Colon (tissue), 2 donors: ENCODE results near the gene TCF12.
"Not testable (repeated sequence)": the region's sequence is repeated elsewhere in the genome, so short reads cannot be mapped to it uniquely, and the experiment has no call there.

Experiments
- FAIRE-seq: peaks from 2 replicates; lab custom pipeline; 2012; peaks lifted over from hg19 to GRCh38; lab: Jason Lieb, UNC
- donor health status: control.
- donor health status: control.

Gene TCF12

DNA sequence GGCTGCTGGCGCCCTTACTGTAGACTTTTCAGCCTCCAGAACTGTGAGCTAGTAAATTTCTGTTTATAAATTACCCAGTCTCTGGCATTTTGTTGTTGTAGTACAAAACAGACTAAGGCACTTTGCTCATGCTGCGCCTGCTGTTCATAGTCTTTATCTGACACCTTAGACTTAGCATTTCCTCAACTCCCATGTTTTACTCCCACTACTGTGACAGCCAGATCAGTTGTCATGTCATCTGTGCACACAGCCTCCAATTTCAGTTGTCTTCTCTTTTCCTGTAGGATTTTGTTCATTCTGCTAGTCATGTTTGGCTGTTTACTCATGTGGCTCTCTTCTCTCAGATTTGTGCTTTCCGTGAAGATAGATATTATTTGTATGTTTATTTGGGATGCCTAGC is 62.0 kb downstream of the TCF12 start:
- no peak for FAIRE-seq

DNA sequence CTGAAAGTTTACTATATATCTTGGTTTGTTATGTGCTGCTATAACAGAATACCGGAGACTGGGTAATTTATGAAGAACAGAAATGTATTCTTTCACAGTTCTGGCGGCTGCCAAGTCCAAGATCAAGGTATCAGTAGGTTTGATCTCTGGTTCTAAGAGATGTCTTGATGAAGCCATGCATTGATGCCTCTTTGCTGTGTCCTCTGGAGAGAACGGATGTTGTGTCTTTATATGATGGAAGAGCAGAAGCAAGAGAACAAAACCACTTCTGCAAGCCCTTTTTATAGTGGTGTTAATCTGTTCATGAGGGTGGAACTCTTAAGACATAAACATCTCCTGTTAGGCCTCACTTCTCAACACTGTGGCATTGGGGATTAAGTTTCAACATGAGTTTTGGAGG is 62.7 kb downstream of the TCF12 start:
- FAIRE-seq, result no peak

- FAIRE-seq, result no peak
These were observed 64.5 kb downstream of the TCF12 start for GRCh38 chr15:56982987-56983386.

DNA sequence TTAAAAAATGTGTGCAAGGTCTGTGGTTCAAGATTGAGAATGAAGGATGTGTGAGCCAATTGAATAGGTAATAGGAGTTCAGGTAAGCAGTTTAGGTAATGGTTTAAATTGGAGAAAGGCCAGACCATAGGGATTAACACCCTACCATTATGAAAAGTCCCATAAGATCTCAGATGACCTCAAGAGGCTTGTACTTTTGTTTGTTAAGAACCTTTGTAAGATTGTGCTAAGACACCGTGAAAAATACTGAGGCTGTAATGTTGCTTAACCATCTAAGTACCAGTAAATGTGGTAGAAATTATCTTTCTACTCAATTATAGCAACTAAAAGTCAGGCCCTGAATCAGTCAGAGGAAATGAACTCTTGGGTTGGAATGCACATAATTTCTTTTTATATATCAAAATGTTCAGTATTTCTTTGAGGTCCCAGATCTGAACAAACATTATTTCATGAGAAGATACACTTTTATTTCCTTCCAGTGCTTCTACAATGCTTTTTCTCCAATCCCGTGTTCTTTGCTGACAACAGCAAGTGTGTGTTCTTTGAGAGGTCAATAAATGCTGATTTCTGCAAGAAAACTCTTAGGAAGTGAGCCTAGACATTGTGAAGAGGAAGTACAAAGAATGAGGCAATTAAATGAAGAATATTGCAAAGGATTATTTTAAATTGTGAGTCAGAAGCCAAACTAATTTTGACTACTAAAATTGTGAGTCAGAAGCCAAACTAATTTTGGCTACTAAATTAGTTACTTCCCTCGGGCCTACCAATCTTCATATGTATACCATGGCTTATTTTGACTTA is 66.4 kb downstream of the TCF12 start:
- no peak for FAIRE-seq

- FAIRE-seq, result no peak
These were observed 67.4 kb downstream of the TCF12 start for GRCh38 chr15:56985856-56986255.

- FAIRE-seq, result no peak
These were observed 68.8 kb downstream of the TCF12 start for GRCh38 chr15:56987286-56987685.

DNA sequence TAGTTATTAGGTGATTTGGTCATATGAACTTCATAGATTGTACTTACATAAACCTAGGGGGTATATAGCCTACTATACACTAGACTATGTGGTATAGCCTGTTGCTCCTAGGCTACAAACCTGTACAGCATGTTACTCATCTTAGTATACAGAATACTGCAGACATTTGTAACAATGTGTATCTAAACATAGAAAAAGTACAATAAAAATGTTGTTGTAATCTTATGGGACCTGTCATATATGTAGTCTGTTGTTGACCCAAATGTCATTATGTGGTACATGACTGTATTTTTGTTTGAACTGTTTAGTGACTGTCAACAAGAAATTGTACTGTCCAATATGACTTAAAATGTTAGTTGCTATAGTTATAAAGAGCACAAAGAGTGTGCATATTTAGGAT is 69.8 kb downstream of the TCF12 start:
- no peak for FAIRE-seq

- FAIRE-seq, result no peak
These were observed 71.0 kb downstream of the TCF12 start for GRCh38 chr15:56989411-56989924.

DNA sequence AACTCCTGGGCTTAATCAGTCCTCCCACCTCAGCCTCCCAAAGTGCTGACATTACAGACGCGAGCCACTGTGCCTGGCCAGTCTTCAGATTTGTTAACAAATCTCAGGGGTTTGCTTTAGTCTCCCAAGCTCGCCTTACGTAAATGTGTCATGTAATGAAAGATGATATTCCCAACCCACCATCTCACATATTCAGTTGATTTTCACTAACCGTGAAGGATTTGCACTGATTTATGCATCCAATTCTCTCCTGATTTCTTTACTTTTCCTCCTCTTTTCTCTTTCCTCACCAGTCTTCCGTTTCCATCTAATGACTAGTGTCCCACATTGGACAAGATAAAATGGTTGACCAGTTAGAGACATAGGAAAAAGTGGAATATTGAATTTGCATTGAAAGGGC is 72.6 kb downstream of the TCF12 start:
- no peak for FAIRE-seq

DNA sequence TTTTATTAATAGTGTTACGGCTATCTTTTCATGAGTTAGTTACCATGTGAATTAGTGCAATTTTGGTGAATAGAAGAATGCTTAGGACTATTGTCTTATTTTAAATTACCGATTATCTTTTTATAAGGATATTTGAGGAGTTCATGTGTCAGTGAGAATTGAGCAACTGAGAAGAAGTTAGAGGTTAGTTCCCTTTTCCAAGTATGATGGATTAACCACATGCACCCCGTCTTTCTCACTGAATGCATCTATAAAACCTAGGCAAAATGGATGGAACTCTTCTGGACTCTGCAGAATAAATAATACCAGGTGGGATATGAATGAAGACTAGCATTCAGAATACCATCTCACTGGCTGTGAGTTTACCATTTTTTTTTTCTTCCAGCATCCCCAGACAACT is 74.3 kb downstream of the TCF12 start:
- no peak for FAIRE-seq

DNA sequence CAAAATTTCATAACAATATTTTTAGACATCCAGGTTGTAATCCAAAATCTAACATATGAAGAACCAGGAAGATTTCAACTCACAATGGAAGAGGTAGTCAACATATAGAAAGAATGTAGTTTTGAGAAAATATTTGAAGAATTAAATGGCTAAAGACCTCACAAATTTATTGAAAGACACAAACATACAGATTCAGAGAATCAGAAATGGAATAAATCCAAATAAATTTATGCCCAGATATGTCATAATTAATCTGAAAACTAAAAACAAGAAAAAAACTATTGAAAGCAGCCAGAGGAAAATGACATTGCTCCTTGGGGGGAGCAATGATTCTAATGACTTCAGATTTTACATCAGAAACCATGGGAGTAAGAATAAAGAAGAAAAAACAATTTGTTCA is 75.8 kb downstream of the TCF12 start:
- FAIRE-seq, result no peak

DNA sequence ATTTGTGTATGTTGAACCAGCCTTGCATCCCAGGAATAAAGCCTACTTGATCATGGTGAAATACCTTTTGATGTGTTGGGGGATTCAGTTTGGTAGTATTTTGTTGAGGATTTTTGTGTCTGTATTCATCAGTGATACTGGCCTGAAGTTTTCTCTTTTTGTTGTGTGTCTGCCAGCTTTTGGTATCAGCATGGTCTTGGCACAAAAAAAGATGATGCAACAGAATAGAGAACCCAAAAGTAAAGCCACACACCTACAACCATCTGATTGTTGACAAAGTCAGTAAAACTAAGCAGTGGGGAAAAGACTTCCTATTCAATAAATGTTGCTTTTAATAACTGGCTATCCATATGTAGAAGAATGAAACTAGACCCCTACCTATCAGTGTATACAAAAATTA is 77.6 kb downstream of the TCF12 start:
- no peak for FAIRE-seq

- FAIRE-seq, result no peak
These were observed 78.5 kb downstream of the TCF12 start for GRCh38 chr15:56996746-56997470.

GRCh38 chr15:57003418-57003817 is 85.0 kb downstream of the TCF12 start:
- no peak for FAIRE-seq

DNA sequence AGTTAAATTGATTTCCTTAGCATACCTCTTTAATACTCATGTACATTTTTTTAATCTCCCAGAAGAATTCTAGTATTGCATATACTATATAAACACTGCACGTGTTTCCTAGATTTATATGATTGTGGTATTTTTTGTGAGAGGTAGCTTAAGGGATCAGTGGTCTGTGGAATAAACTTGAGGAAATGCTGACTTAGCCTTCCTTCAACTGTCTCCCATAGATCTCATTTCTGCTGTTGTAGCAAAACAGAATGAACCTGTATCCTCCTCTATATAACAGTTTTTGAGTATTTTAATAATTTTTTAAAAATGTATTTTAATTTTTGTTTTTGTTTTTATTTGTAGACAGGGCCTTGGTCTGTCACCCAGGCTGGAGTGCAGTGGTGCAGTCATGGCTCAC is 86.8 kb downstream of the TCF12 start:
- FAIRE-seq, result no peak

DNA sequence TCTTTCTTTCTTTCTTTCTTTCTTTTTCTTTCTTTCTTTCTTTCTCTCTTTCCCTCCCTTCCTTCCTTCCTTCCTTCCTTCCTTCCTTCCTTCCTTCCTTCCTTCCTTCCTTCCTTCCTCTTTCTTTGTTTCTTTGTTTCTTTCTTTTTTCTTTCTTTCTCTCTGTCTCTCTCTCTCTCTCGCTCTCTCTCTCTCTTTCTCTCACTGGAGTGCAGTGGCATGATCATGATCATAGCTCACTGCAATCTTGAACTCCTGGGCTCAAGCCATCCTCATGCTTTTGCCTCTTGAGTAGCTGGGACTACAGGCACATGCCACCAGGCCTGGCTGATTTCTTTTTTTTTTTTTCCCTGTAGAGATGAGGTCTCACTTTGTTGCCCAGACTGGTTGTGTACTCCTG is 89.4 kb downstream of the TCF12 start:
- not testable (repeated sequence) for FAIRE-seq

DNA sequence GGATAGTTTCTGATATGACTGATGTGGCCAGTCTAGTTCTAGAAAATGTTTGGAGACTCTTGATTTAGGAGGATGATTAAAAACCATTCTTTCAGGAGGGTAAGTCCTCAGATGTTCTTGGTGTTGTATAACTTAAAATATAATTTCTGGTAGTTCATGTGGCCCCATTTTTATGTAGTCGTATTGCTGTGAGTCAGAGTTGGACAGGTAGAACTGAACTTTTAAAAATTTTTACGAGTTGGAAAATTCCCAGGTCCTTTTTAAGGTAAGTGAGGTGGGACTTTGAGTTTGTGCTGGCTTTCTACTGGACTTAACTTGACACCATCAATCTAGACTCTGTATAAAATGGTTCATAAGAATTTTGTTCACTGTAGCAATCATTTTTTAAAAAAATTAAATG is 92.3 kb downstream of the TCF12 start:
- FAIRE-seq, result no peak

DNA sequence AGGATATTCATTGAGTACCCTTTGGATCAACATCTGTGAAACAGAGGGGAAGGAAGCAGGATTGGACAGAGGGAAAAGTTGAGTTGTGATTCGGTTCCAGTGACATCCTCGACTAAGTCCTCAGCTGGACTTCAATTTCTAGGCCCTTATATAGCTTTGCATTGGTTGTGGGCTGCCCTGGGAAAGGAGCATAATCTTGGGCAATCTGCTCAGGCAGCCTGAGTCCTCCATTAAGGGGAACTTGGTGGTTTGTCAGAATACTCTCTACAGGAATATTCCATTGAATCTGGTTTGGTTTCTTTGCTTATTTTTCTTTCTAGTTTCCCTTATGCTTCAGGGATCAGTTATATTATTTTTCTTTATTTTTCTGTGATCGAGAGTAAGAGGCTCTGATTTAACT is 94.1 kb downstream of the TCF12 start:
- no peak for FAIRE-seq

DNA sequence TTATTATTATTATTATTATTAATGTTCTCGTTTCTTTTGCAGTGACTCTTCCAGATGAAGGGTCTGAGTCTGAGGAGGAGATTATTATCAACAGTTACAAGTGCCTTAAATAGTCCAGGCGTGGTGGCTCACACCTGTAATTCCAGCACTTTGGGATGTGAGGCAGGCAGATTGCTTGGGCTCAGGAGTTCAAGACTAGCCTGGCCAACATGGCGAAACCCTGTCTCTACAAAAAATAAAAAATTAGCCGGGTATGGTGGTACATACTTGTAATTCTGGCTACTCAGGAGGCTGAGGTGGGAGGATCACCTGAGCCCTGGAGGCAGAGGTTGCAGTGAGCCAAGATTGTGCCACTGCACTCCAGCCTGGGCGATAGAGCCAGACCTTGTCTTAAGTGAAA is 96.5 kb downstream of the TCF12 start:
- FAIRE-seq, result not testable (repeated sequence)

DNA sequence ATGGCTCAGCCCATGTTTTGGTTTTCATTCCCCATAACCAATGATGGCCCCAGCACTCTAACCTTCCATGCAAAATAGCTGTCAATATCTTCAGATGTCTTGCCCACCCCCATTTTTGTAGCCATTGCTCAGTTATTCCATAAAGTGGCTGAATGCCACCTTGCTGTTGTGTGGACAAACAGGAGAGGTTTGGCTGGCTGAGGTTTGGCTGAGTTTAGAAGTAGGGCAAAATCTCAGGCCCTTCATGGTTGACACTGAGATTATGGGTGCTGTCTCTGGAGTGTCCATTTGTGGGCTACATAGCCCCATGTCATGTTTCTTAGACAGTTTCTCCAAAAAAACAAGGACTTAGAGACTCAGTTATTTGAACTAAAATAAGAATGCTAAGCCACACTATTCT is 96.9 kb downstream of the TCF12 start:
- no peak for FAIRE-seq

DNA sequence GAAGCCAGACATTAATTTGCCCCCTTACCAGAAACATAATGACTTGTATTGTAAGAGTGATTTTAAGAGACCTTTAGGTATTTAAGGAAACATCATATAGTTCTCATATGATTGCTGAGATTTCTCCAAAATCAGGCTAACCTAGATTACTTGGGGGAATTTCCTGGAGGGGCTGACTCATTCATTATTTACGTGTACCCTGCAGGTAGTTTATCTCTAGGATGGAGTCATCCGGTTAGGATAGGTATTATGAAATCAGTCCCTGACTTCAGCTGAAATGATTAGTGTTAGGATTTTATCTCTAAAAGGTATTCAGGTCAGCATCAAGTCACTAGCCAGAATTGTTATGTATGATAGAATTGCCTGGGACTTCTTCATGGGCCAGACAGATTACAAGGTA is 97.5 kb downstream of the TCF12 start:
- no peak for FAIRE-seq

DNA sequence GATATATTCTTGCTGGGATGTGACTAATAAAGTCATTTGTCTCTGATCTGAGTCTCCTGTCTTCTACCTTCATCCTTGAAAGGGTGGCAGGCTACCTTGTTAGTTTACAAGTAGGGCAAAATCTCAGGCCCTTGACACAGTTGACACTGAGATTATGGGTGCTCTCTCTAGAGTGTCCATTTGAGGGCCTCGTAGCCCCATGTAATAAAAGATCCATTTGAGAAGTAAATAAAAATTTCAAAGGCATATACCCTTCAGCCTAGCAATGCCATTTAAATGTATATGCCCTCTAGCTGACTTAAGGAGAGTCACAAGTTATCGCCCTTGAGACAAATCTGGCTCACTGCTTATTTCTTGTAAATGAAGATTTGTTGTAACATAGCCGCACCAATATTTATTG is 98.6 kb downstream of the TCF12 start:
- FAIRE-seq, result no peak

DNA sequence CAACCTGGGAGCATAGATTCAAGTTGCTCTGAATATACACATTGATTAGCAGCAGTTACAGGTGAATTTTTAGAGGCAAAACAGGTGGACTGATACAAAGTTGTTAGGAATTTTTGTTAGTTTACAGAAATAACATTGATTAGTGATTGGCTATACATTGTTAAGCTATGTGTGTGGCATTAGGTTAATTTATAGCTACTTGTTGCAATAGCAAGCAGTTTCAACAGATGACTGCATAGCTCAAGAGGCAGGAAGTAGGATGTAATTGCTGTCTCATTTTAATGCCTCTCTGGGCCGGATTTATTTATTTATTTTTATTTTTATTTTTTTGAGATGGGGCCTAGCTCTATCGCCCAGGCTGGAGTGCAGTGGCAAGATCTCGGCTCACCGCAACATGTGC is 99.7 kb downstream of the TCF12 start:
- FAIRE-seq, result no peak
